Fibroblast of skin of scalp (primary cell): ENCODE measurements around the gene NHP2.
A peak's percentile ranks its signal among the peaks of the same experiment; 100 is the strongest.

Experiments
- DNase-seq: peaks from one replicate; pipeline ENCODE4 v3.0.0-alpha.2; 2013

NHP2 gene

DNA sequence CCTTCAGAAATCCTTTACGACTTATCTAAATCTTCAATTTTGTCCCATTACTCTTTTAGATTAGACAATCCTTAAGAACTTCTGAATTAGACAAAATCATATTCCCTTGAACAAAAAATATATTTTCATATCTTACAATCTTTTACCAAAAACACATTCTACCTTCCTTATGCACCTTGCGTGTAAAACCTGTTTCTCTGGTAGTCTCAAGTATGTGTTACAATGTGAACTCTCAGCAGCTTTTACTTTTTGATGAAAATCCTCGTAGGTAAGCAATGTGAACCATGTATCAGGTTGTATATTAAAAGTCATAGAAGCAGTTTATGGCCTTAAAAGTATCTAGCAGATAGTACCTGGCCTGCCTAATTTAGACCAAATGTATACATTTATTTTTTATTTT lies 20.8 kb upstream of the NHP2 start:
- DNase-seq, result no peak

DNA sequence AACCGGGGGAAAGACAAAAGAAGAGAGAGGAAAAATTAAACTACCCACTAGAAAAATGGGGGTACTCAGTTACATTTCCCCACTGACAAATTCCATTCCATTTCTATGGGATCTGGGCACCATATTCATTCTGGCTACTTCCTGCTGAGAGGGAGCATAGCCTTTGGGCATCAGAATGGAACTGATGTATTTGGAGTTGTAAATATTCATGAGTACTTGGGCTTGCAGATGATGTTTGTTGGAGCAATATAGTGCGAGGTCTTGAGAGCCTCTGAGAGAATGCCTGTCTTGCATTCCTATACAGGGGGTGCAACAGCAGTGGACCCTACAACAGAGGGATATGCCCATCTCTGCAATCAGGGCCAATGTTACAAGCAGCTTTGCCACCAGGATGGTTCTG lies 16.8 kb upstream of the NHP2 start:
- DNase-seq, result no peak

DNA sequence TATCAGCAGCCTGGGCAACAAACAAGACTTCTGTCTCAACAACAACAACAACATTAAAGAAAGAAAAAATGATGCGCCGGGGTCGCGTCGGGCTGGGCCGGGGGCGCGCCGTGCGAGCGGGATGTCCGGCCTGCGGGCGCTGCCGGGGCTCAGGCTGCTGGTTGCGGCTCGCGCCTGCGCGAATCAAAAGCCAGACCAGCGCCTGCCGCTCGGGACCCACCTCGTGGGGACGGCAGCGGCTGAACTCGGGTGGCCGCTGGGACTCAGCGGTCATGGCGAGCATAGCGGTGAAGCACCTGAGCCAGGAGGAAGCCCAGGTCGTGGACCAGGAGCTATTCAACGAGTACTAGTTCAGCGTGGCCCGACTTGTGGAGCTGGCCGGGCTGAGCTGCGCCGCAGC lies 11.9 kb upstream of the NHP2 start:
- no peak for DNase-seq

DNA sequence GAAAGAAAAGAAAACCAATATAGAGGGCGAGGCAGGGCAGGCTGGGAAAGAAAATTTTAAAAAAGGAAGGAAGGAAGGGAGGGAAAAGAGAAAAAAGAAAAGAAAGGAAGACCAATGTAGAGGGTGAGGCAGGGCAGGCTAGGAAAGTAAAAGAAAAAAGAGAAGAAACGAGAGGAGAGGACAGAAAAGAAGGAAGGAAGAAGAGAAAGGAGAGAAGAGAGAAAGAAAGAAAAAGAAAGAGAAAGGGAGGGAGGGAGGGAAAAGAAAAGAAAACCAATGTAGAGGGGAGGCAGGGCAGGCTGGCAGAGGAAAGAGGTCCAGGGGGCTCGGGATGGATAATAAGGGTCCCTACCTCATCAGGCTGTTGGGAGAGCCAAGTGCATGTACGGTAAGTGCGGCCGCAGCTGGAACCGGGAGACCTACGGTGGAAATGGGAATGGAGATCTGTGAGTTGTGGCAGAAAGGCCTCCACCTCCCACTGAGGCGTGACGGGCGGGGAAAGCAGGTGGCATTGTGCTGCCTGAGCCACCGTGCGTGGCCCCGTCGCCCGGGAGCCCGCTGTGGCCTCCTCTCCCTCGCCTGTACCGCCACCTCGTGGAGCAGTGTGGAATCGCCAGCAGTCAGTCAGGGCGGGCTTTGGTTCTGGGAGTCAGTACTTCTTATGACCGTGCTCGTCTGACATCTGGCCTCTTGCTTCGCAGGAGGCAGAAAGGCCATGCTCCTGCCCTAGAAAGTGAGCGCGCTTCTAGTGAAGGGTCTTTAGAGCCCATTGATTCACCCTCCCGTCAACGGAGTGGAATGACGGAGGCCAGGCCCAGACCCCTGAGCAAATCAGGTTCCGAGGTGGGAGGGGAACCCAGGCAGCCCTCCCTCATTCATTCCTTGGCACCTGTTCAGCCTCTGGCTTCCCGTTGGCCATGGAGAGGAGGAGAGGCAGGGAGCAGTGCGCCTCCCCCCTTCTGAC lies 10.4 kb upstream of the NHP2 start:
- peak; percentile 68 for DNase-seq

- DNase-seq, result no peak
Measured at GRCh38 chr5:178162481-178162880, 8.8 kb upstream of the NHP2 start.

GRCh38 chr5:178160176-178160575 lies 6.5 kb upstream of the NHP2 start:
- DNase-seq, result no peak

DNA sequence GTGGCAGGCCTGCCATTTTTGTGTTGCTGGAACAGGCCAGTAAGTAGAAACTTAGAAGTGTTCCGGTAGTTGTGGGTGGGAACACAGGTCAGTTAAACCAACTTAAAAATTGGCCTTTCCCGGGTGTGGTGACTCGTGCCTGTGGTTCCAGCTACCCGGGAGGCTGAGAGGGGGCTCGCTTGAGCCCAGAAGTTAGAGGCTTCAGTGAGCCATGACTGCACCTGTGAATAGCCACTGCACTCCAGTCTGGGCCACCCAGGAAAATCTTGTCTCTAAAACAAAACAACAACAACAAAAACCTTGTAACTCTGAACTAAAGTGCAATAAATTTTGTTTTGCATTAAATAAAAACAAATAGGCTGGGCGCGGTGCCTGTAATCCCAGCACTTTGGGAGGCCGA lies 1.4 kb upstream of the NHP2 start:
- DNase-seq, result no peak

GRCh38 chr5:178152491-178153444 lies 917 bp downstream of the NHP2 start:
- no peak for DNase-seq

DNA sequence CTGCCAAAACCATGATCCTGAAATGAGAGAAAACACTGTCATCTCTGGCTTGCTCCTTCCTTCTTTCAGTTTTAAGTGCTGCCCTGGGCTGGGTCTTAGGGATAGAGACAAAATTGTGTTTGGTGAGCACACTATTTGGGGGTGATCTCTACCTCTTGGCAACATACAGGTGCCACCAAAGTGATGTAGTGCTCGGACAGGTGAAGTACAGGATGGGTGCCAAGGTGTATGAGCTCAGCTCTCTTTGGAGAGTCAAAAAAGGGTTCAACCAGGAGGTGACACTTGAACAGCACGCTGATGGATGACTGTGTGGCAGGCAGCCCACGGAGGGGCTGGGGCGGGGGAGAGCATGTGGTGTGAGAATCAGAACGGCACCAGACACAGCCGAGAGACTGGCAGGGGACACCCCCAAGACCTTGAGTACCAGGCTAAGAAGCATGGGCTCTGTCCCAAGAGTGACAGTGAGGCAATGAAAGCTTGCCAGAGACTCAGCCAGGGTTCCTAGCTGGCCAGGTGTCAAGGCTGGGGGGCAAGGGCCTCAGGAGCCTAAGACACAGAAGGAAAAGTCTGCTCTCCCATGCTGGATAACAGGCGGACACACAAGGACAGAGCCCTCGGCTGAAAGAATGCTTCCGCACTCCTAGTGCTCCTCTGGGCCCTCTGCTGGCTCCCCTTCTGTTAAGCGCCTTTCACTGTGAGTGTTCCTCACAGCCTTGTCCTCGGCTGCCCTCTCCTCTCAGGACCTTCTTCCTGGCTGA lies 2.5 kb downstream of the NHP2 start:
- no peak for DNase-seq

GRCh38 chr5:178149199-178149932 lies 4.3 kb downstream of the NHP2 start:
- DNase-seq, result no peak

DNA sequence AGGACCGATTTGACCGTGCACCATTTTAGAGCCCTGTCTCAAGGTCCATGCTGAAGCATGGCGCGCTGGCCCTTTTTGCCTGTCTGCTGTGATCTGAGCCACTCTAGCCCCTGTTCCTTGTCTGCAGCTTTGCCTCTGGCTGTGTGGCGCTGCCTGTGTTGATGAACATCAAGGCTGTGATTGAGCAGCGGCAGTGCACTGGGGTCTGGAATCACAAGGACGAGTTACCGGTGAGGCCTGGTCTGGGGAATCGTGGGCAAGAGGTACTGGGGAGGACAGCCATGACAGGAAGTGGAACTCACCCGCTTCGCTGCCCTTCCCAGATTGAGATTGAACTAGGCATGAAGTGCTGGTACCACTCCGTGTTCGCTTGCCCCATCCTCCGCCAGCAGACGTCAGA lies 6.3 kb downstream of the NHP2 start:
- no peak for DNase-seq

GRCh38 chr5:178145965-178146820 lies 7.5 kb downstream of the NHP2 start:
- DNase-seq, result peak; percentile 27

GRCh38 chr5:178143901-178144300 lies 9.8 kb downstream of the NHP2 start:
- DNase-seq, result peak; percentile 29

- no peak for DNase-seq
Measured at GRCh38 chr5:178143246-178143645, 10.4 kb downstream of the NHP2 start.

DNA sequence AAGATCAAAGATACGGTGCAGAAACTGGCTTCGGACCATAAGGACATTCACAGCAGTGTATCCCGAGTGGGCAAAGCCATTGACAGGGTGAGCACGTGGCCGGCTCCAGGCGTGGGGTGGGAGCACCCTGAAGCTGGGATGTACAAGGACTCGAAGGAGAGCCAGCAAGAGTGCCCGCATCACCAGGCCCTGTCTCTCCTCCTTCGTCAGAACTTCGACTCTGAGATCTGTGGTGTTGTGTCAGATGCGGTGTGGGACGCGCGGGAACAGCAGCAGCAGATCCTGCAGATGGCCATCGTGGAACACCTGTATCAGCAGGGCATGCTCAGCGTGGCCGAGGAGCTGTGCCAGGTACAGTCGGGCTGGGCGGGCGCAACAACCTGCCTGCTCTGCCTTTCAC lies 11.0 kb downstream of the NHP2 start:
- DNase-seq, result no peak

DNA sequence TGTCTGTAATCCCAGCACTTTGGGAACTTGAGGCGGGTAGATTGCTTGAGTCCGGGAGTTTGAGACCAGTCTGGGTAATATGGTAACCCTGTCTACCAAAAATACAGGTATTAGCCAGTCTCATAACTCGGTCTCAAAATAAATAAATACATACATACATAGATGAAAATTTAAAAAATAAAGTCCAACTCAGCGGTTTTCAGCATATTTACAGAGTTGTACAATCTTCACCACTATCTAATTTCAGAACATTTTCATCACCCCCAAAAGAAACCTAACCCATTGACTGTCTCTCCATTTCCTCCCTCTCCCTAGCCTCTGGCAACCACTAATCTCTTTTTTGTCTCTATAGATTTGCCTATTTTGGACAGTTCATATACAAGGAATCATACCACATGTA lies 12.1 kb downstream of the NHP2 start:
- no peak for DNase-seq

GRCh38 chr5:178137991-178138390 lies 15.7 kb downstream of the NHP2 start:
- no peak for DNase-seq

DNA sequence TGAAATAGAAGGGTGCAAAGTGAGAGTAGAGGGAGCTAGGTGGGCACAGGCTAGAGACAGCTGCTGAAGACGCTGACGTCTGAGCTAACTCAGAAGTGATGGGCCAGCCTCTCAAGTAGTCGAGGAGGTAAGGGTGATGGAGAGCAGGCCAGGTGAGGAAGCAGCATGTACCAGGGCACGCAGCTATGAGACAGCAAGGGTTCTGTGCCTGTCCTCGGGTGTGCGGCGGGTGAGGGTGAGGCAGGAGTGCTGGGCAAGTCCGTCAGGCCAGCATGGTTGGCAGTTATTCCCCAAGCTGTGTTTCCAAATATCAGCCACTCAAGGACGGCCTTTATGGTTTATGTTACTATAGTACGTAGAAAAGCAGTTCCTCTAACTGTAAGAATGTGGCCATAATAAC lies 16.7 kb downstream of the NHP2 start:
- DNase-seq, result no peak

DNA sequence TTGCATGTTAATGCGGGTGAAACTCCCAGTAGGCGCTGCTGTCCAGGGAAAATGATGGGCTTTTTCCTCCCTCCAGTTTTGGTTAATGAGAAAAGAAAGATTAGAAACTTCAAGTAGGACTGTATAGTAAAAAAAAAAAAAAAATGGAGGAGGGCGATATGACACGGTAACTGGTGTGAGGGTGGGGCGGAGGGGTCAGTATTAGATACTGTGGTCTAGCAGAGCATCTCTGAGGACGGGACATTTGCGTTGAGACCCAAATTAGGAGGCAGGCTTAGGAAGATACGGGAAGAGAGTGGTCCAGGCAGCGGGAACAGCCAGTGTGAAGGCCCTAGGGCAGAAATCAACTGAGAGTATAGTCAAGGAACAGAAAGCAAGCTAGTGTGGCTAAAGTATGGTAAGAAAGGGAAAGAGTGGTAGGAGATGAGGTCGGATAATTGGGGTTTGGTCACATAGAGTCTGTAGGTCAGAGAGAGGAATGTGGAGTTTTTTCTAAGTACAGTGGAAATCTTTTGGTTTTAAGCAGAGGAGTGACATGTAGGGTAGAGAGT lies 22.2 kb downstream of the NHP2 start:
- no peak for DNase-seq

DNA sequence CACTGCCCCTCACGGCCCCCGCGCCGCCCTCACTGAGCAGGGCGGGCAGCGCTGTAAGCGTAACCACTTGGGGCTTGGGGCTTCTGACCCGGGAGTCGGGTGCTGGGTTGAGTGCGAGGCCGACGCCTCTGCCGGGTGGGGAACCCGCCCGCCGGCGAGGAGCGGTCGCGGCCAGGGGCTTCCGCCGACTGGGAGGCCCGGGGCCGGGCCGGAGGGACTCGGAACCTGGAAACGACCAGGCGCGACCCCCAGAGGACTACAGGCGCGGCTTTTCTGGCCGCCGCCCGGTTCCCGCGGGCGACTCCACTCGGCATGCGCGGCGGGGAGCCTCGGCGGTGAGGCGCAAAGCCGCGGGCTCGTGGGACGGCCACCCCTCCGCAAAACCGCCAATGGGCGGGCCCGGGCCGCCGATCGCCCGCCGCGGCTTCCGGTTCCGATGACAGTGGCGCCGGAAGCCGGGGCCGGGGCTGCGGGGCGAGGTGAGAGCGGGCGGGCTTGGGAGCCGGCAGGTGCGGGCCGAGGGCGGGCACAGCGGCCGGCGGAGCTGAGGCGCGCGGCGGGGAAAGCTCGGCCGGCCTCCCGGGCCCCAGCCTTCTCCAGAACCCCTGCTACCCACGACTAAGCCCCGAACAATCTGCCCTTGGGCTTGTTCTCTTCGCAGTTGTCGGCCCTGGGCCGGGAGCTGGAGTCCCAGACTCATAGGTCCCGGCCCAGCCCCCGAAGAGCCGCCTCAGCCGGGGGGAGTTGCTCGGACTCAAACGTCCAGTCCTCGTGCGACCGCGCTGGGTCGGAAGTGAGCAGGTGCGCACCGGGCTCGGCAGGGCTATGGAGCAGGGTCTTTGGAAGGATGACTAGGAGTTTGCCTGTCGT lies 22.9 kb downstream of the NHP2 start, which contains the start of gene RMND5B:
TSS of gene RMND5B (plus strand) at position 439 of the 870 bp plus-strand sequence. CDS start 7,106 bp downstream, outside the sequence.
- peak; percentile 81 for DNase-seq
